IPS-20b (cell line): Measurements from ENCODE around the gene MLH1.
A peak's percentile ranks its signal among the peaks of the same experiment; 100 is the strongest.

ENCODE experiments used
- H3K27ac ChIP-seq: one replicate; pipeline ENCODE4 v1.5.1; 2013; ENCODE audit warnings: low read length
- H3K27me3 ChIP-seq: 2 replicates; pipeline ENCODE4 v1.6.1; 2013; ENCODE audit warnings: mild to moderate bottlenecking, low read length, inconsistent platforms; ENCODE audit not compliant: insufficient read depth
- H3K36me3 ChIP-seq: 2 replicates; pipeline ENCODE4 v1.6.1; 2013; ENCODE audit warnings: low read depth, mild to moderate bottlenecking, inconsistent platforms, low read length, moderate library complexity; ENCODE audit not compliant: insufficient read depth
- H3K4me1 ChIP-seq: 2 replicates; pipeline ENCODE4 v1.6.1; 2013; ENCODE audit warnings: mild to moderate bottlenecking, control low read depth, inconsistent platforms, low read length, moderate library complexity; ENCODE audit not compliant: insufficient read depth
- H3K4me3 ChIP-seq: 2 replicates; pipeline ENCODE4 v1.5.1; 2013; ENCODE audit warnings: mild to moderate bottlenecking, low read length, inconsistent platforms
- H3K9ac ChIP-seq: 2 replicates; pipeline ENCODE4 v1.6.1; 2013; ENCODE audit warnings: low read depth, mild to moderate bottlenecking, inconsistent platforms, low read length, moderate library complexity
- H3K9me3 ChIP-seq: 2 replicates; pipeline ENCODE4 v1.6.1; 2013; ENCODE audit warnings: mild to moderate bottlenecking, low read depth, low read length, inconsistent platforms; ENCODE audit not compliant: insufficient read depth

The MLH1 gene

GRCh38 chr3:36989005-36989404, 4.3 kb upstream of the MLH1 start:
- Histone ChIP-seq H3K9ac (no peak overlapping the region), H3K27me3 (no peaks in the 10 kb centered on the region), H3K4me1 (peaks cover 16% of the 10 kb centered on the region; the same call in 1 of the 2 replicates), H3K36me3 (peaks cover 66% of the 10 kb centered on the region), H3K27ac (no peak overlapping the region), H3K4me3 (peak overlapping the region; percentile 77; the same call in 1 of the 2 replicates), H3K9me3 (no peaks in the 10 kb centered on the region)

GRCh38 chr3:36989568-36989967, 3.8 kb upstream of the MLH1 start:
- Histone ChIP-seq H3K9ac (peak overlapping the region; percentile 8; the same call in 1 of the 2 replicates), H3K36me3 (peaks cover 61% of the 10 kb centered on the region), H3K27ac (no peak overlapping the region), H3K9me3 (no peaks in the 10 kb centered on the region), H3K27me3 (no peaks in the 10 kb centered on the region), H3K4me1 (peaks cover 21% of the 10 kb centered on the region; the same call in 1 of the 2 replicates), H3K4me3 (peak overlapping the region; percentile 77; the same call in 1 of the 2 replicates)

- no peak overlapping the region for H3K27ac ChIP-seq
Observed at GRCh38 chr3:36991147-36991546, 2.2 kb upstream of the MLH1 start.

GRCh38 chr3:36991923-36992805, 1.2 kb upstream of the MLH1 start:
- H3K9me3 ChIP-seq: no peaks in the 10 kb centered on the region
- H3K36me3 ChIP-seq: peaks cover 55% of the 10 kb centered on the region
- peak overlapping the region; percentile 77 for H3K4me3 ChIP-seq
- H3K27me3 ChIP-seq: no peaks in the 10 kb centered on the region
- H3K4me1 ChIP-seq: peaks cover 21% of the 10 kb centered on the region; the same call in 1 of the 2 replicates
- peak overlapping the region; percentile 89 for H3K9ac ChIP-seq
- H3K27ac ChIP-seq: peak overlapping the region; percentile 98

More at GRCh38 chr3:36991147-36991546, 2.2 kb upstream of the MLH1 start:
- Histone ChIP-seq H3K27me3 (no peaks in the 10 kb centered on the region), H3K9ac (peak overlapping the region; percentile 89; the same call in 1 of the 2 replicates), H3K36me3 (peaks cover 55% of the 10 kb centered on the region), H3K4me3 (peak overlapping the region; percentile 77), H3K9me3 (no peaks in the 10 kb centered on the region), H3K4me1 (peaks cover 21% of the 10 kb centered on the region; the same call in 1 of the 2 replicates)

- Histone ChIP-seq H3K27me3 (no peaks in the 10 kb centered on the region), H3K4me1 (peaks cover 21% of the 10 kb centered on the region; the same call in 1 of the 2 replicates), H3K36me3 (peaks cover 57% of the 10 kb centered on the region), H3K9me3 (no peaks in the 10 kb centered on the region), H3K9ac (peak within 1 kb of the TSS; percentile 96), H3K27ac (peak within 1 kb of the TSS; percentile 98), H3K4me3 (peak within 1 kb of the TSS; percentile 95)
Observed at GRCh38 chr3:36992806-36993325, 452 bp upstream of the MLH1 start, which contains the start of gene EPM2AIP1. Gene EPM2AIP1 (minus strand): TSS chr3:36993131. CDS start chr3:36993077, 54 bp downstream.

- Histone ChIP-seq H3K36me3 (peaks cover 82% of the 10 kb centered on the region), H3K27ac (no peak overlapping the region), H3K9ac (no peak overlapping the region), H3K4me3 (no peak overlapping the region), H3K4me1 (no peaks in the 10 kb centered on the region), H3K27me3 (no peaks in the 10 kb centered on the region), H3K9me3 (no peaks in the 10 kb centered on the region)
Observed at GRCh38 chr3:37014620-37015019, 21.3 kb downstream of the MLH1 start.

- Histone ChIP-seq H3K9ac (no peak overlapping the region), H3K9me3 (no peaks in the 10 kb centered on the region), H3K27ac (no peak overlapping the region), H3K36me3 (peaks cover 92% of the 10 kb centered on the region), H3K4me1 (no peaks in the 10 kb centered on the region), H3K27me3 (no peaks in the 10 kb centered on the region), H3K4me3 (no peak overlapping the region)
Observed at GRCh38 chr3:37015642-37016041, 22.3 kb downstream of the MLH1 start.

- Histone ChIP-seq H3K27me3 (no peaks in the 10 kb centered on the region), H3K9me3 (no peaks in the 10 kb centered on the region), H3K4me3 (no peak overlapping the region), H3K4me1 (no peaks in the 10 kb centered on the region), H3K9ac (no peak overlapping the region), H3K36me3 (peaks cover 94% of the 10 kb centered on the region), H3K27ac (no peak overlapping the region)
Observed at GRCh38 chr3:37016903-37017302, 23.6 kb downstream of the MLH1 start.

GRCh38 chr3:37017683-37018082, 24.4 kb downstream of the MLH1 start:
- no peaks in the 10 kb centered on the region for H3K27me3 ChIP-seq
- no peak overlapping the region for H3K9ac ChIP-seq
- no peak overlapping the region for H3K4me3 ChIP-seq
- H3K36me3 ChIP-seq: peaks cover 94% of the 10 kb centered on the region
- H3K27ac ChIP-seq: no peak overlapping the region
- H3K4me1 ChIP-seq: no peaks in the 10 kb centered on the region
- H3K9me3 ChIP-seq: no peaks in the 10 kb centered on the region

- Histone ChIP-seq H3K4me1 (no peaks in the 10 kb centered on the region), H3K9me3 (no peaks in the 10 kb centered on the region), H3K9ac (no peak overlapping the region), H3K4me3 (no peak overlapping the region), H3K36me3 (peaks cover 93% of the 10 kb centered on the region), H3K27me3 (no peaks in the 10 kb centered on the region), H3K27ac (no peak overlapping the region)
Observed at GRCh38 chr3:37024092-37024491, 30.8 kb downstream of the MLH1 start.

- Histone ChIP-seq H3K9ac (no peak overlapping the region), H3K9me3 (no peaks in the 10 kb centered on the region), H3K4me1 (no peaks in the 10 kb centered on the region), H3K27me3 (no peaks in the 10 kb centered on the region), H3K27ac (no peak overlapping the region), H3K36me3 (peaks cover 93% of the 10 kb centered on the region), H3K4me3 (no peak overlapping the region)
Observed at GRCh38 chr3:37024820-37025405, 31.6 kb downstream of the MLH1 start.
